Fibroblast of pulmonary artery (primary cell): ENCODE data around the gene APOL5.
"Not testable (repeated sequence)": the region's sequence is repeated elsewhere in the genome, so short reads cannot be mapped to it uniquely, and the experiment has no call there.

ENCODE experiments used
- DNase-seq: peaks from one replicate; pipeline ENCODE4 v3.0.0-alpha.2; 2010; ENCODE audit warnings: low read depth
- H3K4me3 ChIP-seq: replicated peaks from 2 replicates; pipeline ENCODE4 v1.5.1; 2011; ENCODE audit warnings: low read depth, mild to moderate bottlenecking, control low read depth, low read length, moderate library complexity
- CTCF ChIP-seq: IDR thresholded peaks from 2 replicates; pipeline ENCODE4 v1.5.1; 2011; ENCODE audit warnings: mild to moderate bottlenecking, control low read depth, low read length, inconsistent platforms; ENCODE audit errors: missing control alignments

APOL5 gene, protein sequence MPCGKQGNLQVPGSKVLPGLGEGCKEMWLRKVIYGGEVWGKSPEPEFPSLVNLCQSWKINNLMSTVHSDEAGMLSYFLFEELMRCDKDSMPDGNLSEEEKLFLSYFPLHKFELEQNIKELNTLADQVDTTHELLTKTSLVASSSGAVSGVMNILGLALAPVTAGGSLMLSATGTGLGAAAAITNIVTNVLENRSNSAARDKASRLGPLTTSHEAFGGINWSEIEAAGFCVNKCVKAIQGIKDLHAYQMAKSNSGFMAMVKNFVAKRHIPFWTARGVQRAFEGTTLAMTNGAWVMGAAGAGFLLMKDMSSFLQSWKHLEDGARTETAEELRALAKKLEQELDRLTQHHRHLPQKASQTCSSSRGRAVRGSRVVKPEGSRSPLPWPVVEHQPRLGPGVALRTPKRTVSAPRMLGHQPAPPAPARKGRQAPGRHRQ

DNA sequence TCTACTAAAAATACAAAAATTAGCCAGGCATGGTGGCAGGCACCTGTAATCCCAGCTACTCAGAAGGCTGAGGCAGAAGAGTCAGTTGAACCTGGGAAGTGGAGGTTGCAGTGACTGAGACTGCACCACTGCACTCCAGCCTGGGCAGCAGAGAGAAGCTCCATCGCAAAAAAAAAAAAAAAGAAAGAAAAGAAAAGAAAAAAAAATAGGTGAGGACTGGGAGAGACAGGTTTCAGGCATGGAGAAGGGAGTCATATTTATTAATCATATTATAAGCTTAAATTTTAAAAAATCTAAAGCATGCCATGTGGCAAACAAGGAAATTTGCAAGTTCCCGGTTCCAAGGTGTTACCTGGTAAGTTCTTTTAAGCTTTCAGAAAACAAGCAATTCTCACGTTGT, at the start of gene APOL5:
Gene APOL5 (plus strand): TSS at position 301 of the 400 bp plus-strand sequence. CDS start 0 bp downstream, at position 301.
- TF ChIP-seq CTCF = no peak
- no peak within 1 kb of the TSS for H3K4me3 ChIP-seq
- no peak for DNase-seq

- TF ChIP-seq CTCF = no peak
- DNase-seq = no peak
- no peak overlapping the region for H3K4me3 ChIP-seq
Measured at GRCh38 chr22:35674335-35674734, 43.3 kb upstream of the APOL5 start.

GRCh38 chr22:35676065-35676464, 41.6 kb upstream of the APOL5 start:
- DNase-seq, H3K4me3 ChIP-seq: not testable (repeated sequence)

- no peak for DNase-seq
- no peak overlapping the region for H3K4me3 ChIP-seq
- no peak for TF ChIP-seq CTCF
Measured at GRCh38 chr22:35677460-35678187, 40.0 kb upstream of the APOL5 start.

DNA sequence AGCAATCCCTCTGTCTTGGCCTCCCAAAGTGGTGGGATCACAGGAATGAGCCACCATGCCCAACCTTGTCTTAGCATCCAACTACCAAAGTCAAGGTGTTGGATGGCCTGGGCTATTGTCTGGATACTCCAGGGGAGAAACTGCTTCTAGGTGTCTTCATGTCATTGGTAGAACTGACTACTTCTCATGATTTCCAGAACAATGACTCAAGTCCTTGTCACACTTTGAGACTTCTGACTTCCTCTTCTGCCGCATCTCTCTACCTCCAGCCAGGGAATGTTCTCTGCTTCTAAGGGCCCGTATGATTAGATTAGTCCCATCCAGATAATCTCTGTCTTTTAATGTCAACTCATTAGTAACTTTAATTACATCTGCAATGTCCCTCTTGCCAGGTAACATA, 38.8 kb upstream of the APOL5 start:
- no peak for DNase-seq
- no peak overlapping the region for H3K4me3 ChIP-seq
- TF ChIP-seq CTCF = no peak

- H3K4me3 ChIP-seq = not testable (repeated sequence)
- DNase-seq = peak; percentile 30
Measured at GRCh38 chr22:35679492-35679891, 38.2 kb upstream of the APOL5 start.

GRCh38 chr22:35681454-35682052, 36.1 kb upstream of the APOL5 start:
- no peak overlapping the region for H3K4me3 ChIP-seq
- no peak for DNase-seq
- no peak for TF ChIP-seq CTCF

DNA sequence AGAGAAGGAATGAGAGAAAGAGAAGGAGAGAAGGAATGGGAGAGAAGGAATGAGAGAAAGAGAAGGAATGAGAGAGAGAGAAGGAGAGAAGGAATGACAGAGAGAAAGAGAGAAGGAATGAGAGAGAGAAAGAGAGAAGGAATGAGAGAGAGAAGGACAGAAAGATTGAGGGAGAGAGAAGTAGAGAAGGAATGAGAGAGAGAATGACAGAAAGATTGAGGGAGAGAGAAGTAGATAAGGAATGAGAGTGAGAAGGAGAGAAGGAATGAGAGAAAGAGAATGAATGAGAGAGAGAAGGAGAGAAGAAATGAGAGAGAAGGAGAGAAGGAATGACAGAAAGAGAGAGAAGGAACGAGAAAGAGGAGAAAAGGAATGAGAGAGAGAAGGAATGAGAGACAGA, 34.1 kb upstream of the APOL5 start:
- DNase-seq = no peak
- TF ChIP-seq CTCF = no peak
- H3K4me3 ChIP-seq = no peak overlapping the region
